ENCODE results near the gene CTDSPL. TPM values are rescaled to one million over a fixed set of nuclear protein-coding genes. Genes with fewer than 3 reads are reported as not detected.
A peak's percentile ranks its signal among the peaks of the same experiment; 100 is the strongest.

Gene CTDSPL
- total and polyA plus RNA-seq, 2 of the 13 experiments (the other 11 are each of a cell fraction or from before 2014, with no cell fraction given): 26.1 to 142 TPM

DNA sequence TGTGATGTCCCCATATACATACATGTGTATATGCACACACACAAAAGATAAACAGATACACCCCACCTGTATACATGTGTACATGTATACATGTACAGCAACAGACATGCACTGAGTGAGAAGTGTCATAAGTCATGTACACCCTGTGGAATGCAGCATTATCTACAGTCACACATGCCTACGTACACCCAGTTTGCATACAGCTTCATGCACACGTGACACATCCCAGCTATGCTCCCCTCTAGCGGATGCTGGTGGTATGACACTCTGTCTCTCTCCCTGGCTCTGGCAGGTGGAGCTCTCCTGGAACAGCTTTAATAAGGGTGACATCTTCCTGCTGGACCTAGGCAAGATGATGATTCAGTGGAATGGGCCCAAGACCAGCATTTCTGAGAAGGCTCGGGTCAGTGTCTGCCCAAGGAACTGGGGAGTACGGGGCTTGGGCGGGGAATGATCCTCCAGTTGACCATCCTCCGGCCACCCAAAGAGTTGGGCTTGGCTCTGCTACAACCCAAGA lies 135.2 kb downstream of the CTDSPL start (continued):
- TF ChIP-seq, protein P1, sequence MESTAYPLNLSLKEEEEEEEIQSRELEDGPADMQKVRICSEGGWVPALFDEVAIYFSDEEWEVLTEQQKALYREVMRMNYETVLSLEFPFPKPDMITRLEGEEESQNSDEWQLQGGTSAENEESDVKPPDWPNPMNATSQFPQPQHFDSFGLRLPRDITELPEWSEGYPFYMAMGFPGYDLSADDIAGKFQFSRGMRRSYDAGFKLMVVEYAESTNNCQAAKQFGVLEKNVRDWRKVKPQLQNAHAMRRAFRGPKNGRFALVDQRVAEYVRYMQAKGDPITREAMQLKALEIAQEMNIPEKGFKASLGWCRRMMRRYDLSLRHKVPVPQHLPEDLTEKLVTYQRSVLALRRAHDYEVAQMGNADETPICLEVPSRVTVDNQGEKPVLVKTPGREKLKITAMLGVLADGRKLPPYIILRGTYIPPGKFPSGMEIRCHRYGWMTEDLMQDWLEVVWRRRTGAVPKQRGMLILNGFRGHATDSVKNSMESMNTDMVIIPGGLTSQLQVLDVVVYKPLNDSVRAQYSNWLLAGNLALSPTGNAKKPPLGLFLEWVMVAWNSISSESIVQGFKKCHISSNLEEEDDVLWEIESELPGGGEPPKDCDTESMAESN (CRISPR knock-in tag; conservative IDR thresholded peaks at IDR 0.05): no peak
- peak; percentile 27; the same call in 1 of the 2 replicates for TF ChIP-seq SALL1 (CRISPR knock-in tag; IDR thresholded peaks at IDR 0.05)
- TF ChIP-seq SKI (IDR thresholded peaks at IDR 0.05; ENCODE audit: partially characterized antibody): no peak
- TF ChIP-seq ZSCAN9 (CRISPR knock-in tag; IDR thresholded peaks at IDR 0.05; ENCODE audit: borderline replicate concordance): no peak
- TF ChIP-seq HIVEP1 (CRISPR knock-in tag; IDR thresholded peaks at IDR 0.05): no peak
- no peak for TF ChIP-seq ZNF547 (CRISPR knock-in tag; IDR thresholded peaks at IDR 0.05)
- peak; percentile 55; the same call in 1 of the 2 replicates for TF ChIP-seq CBX5 (CRISPR knock-in tag; IDR thresholded peaks at IDR 0.05; ENCODE audit: borderline replicate concordance)
- TF ChIP-seq GATAD2A (CRISPR knock-in tag; IDR thresholded peaks at IDR 0.05): peak; percentile 40; the same call in 1 of the 2 replicates
- TF ChIP-seq NCOA5 (CRISPR knock-in tag; IDR thresholded peaks at IDR 0.05): no peak
- no peak for TF ChIP-seq TAF1 (CRISPR knock-in tag; IDR thresholded peaks at IDR 0.05)
- TF ChIP-seq ARID5B (CRISPR knock-in tag; IDR thresholded peaks at IDR 0.05): peak; percentile 49; the same call in 1 of the 2 replicates
- no peak for TF ChIP-seq SMARCC2 (IDR thresholded peaks at IDR 0.05)
- TF ChIP-seq, protein P2, sequence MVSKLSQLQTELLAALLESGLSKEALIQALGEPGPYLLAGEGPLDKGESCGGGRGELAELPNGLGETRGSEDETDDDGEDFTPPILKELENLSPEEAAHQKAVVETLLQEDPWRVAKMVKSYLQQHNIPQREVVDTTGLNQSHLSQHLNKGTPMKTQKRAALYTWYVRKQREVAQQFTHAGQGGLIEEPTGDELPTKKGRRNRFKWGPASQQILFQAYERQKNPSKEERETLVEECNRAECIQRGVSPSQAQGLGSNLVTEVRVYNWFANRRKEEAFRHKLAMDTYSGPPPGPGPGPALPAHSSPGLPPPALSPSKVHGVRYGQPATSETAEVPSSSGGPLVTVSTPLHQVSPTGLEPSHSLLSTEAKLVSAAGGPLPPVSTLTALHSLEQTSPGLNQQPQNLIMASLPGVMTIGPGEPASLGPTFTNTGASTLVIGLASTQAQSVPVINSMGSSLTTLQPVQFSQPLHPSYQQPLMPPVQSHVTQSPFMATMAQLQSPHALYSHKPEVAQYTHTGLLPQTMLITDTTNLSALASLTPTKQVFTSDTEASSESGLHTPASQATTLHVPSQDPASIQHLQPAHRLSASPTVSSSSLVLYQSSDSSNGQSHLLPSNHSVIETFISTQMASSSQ (IDR thresholded peaks at IDR 0.05; ENCODE audit: low read depth): no peak
- TF ChIP-seq, protein P2 (CRISPR knock-in tag; IDR thresholded peaks at IDR 0.05; ENCODE audit: borderline replicate concordance): no peak
- peak; percentile 75 for TF ChIP-seq STAG1 (CRISPR knock-in tag; IDR thresholded peaks at IDR 0.05)
- peak; percentile 80; the same call in 2 of the 3 replicates for TF ChIP-seq MXI1 (IDR thresholded peaks at IDR 0.05; ENCODE audit: borderline replicate concordance, low read depth, low read length)
- peak; percentile 59 for TF ChIP-seq TARDBP (CRISPR knock-in tag; IDR thresholded peaks at IDR 0.05)
- TF ChIP-seq, protein P3, sequence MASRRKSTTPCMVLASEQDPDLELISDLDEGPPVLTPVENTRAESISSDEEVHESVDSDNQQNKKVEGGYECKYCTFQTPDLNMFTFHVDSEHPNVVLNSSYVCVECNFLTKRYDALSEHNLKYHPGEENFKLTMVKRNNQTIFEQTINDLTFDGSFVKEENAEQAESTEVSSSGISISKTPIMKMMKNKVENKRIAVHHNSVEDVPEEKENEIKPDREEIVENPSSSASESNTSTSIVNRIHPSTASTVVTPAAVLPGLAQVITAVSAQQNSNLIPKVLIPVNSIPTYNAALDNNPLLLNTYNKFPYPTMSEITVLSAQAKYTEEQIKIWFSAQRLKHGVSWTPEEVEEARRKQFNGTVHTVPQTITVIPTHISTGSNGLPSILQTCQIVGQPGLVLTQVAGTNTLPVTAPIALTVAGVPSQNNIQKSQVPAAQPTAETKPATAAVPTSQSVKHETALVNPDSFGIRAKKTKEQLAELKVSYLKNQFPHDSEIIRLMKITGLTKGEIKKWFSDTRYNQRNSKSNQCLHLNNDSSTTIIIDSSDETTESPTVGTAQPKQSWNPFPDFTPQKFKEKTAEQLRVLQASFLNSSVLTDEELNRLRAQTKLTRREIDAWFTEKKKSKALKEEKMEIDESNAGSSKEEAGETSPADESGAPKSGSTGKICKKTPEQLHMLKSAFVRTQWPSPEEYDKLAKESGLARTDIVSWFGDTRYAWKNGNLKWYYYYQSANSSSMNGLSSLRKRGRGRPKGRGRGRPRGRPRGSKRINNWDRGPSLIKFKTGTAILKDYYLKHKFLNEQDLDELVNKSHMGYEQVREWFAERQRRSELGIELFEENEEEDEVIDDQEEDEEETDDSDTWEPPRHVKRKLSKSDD (CRISPR knock-in tag; IDR thresholded peaks at IDR 0.05; ENCODE audit: low read depth): no peak
- TF ChIP-seq FOSL2 (CRISPR knock-in tag; IDR thresholded peaks at IDR 0.05): peak; percentile 61

Data from HepG2 (cell line).